HG03521 (cell line): ENCODE measurements around the gene MACROD2.

ENCODE experiments used
- ATAC-seq: cut with Tn5 transposase; IDR thresholded peaks from one replicate; pipeline ENCODE4 v1.9.1; 2021; ENCODE audit warnings: mild to moderate bottlenecking, moderate library complexity; ENCODE audit not compliant: unreplicated experiment

The MACROD2 gene

GRCh38 chr20:14696937-14697336, 701.6 kb downstream of the MACROD2 start:
- no peak for ATAC-seq

GRCh38 chr20:14698125-14698524, 702.8 kb downstream of the MACROD2 start:
- ATAC-seq: no peak

- no peak for ATAC-seq
Measured at GRCh38 chr20:14698605-14699373, 703.5 kb downstream of the MACROD2 start.

GRCh38 chr20:14700639-14700960, 705.3 kb downstream of the MACROD2 start:
- ATAC-seq: no peak

- no peak for ATAC-seq
Measured at GRCh38 chr20:14701326-14701725, 706.0 kb downstream of the MACROD2 start.

- no peak for ATAC-seq
Measured at GRCh38 chr20:14706555-14706954, 711.2 kb downstream of the MACROD2 start.

DNA sequence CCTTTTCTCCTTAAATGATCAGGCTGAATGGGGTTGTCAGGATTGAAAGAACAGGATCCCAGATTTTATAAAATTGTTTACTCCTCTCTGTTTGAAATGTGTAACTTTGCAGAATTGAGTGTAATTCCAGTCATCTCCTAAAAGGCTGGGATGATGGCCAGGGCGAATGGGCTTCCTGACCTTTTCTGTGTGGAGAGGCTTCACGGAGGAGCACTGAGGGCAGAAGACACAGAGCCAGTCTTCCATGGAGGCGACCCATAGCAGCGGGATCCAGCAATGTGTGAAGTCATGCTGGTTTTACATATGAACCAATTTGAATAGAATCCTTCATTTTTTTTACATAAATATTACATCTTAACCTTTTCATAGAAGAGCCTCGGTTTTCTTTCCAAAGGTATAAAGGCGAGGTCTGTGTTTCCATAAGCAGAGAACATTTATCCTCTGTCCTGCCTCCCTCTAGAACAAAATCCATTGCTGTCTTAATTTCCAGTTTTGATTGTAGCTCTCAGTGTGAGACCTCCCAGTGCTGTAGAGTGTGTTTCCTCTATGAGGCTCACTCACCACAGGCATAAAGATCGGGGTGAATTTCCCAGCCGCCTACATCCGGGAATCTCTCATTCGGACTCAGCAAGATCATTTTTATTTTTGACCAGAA, 711.8 kb downstream of the MACROD2 start:
- ATAC-seq: no peak

- no peak for ATAC-seq
Measured at GRCh38 chr20:14707865-14708596, 712.7 kb downstream of the MACROD2 start.

DNA sequence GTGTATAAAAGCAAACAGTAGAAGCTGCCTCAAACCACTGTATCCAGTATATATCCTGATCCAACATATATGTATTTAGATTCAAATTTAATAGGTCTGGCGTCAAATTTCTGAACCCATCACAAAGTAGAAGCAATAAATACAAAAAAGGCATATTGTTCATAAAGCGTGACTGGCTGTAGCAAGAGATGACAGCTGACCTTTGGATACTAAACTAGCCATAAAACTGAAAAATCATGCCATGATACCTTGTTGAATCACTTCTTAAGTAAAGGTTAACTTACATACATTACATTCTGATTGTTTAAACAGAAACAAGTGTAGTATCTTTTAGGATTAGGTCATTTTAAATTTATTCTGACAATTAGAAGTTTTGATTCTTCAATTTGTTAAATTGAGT, 714.1 kb downstream of the MACROD2 start:
- no peak for ATAC-seq

DNA sequence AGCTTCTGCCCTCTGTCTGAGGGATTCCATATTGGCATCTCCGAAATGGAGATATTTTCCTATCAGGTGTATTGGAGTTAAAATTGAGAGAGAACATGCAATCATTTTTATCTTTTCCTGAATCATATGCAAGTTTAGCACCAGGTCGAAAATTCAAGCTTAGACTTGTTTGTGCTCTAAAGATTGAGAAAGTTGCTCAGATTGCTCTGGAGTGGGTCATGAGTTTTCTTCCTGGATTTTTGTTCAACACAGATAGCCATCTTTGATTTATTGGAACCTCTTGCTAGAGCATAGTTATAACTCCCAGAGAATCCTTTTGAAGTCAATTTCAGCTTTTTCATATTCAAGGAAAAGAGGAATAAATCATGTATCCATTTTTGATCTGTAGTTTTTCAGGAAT, 715.6 kb downstream of the MACROD2 start:
- ATAC-seq: no peak

DNA sequence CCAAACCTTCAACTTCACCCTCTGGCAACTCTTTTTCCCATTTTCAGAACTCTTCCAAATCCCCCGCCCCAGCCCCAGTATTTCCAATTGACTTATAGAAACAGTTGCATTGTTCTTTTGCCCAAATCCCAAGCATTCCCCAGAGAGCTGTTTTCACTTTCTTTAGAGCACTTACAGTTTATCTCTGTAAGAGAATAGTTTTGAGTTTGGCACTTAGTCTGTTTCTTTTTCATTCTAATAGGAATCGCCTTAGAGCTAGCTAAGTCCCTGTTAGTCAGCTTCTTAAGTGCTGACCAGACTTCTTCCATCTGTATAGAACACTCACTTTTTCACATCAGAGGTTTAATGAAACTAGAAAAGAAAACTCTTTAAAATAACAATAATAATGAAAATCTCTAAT, 716.3 kb downstream of the MACROD2 start:
- no peak for ATAC-seq

DNA sequence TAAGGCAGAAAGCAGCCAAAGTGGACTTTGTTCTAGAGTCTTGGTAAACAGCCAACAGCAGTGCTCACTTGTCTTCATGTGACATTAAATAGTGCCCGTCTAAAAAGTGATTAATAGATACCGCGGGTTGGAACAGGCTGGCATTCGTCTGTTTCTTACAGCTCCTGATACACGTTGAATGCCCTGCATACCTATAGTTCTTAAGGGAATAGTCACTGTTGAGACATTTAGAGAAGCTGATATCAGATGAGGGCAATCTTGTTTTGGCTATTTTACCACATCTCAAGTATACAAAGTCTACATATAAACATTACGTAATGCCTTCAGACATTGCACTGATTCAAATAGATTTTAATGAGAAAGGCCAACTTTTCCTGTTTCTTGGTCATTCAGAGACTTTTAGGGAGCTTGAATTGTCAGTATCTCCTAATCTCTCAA, 717.0 kb downstream of the MACROD2 start:
- ATAC-seq: no peak

- no peak for ATAC-seq
Measured at GRCh38 chr20:14715400-14715799, 720.1 kb downstream of the MACROD2 start.

- ATAC-seq: no peak
Measured at GRCh38 chr20:14716351-14716801, 721.1 kb downstream of the MACROD2 start.

GRCh38 chr20:14717134-14717999, 722.1 kb downstream of the MACROD2 start:
- peak; percentile 70 for ATAC-seq

DNA sequence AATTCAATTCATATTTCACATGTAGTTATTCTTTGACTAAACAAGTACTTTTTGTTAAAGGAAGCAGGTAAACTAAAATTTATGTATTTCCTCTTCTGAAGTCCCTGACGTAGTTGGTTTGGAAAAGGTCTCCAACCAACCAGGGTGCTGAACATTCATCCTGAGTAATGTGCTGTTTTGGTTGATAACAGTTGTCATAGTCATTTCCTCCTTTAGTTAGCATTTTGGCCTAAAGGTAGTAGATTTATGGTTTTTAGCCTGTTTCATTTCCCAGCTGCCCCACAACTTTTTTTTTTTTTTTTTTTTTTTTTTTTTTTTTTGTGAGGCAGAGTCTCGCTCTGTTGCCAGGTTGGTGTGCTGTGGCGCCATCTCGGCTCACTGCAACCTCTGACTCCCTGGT, 724.9 kb downstream of the MACROD2 start:
- ATAC-seq: no peak

- ATAC-seq: no peak
Measured at GRCh38 chr20:14721926-14722452, 726.7 kb downstream of the MACROD2 start.

DNA sequence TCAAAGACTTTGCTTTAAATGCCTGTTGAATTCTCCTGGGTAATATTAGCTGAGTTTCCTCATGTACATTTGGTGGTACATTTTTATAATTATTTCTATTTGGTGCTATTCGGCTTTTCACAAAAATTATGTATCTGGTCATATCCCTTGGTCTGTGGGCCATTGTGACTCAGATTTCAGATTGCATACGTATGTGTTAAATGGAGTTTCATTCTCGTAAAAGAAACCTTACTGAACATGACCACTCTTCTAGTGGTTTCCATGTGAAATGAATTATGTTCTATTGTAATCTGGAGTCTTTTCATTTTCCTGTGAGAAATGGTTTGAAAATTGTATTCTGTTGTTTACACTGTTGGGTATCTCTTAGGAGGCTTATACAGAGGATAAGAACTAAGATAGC, 728.3 kb downstream of the MACROD2 start:
- ATAC-seq: no peak

- ATAC-seq: no peak
Measured at GRCh38 chr20:14724036-14724435, 728.7 kb downstream of the MACROD2 start.

- ATAC-seq: no peak
Measured at GRCh38 chr20:14724468-14724867, 729.2 kb downstream of the MACROD2 start.

- ATAC-seq: no peak
Measured at GRCh38 chr20:14726591-14726990, 731.3 kb downstream of the MACROD2 start.
